Measurements from ENCODE around the gene SLC7A9.

Gene SLC7A9

DNA sequence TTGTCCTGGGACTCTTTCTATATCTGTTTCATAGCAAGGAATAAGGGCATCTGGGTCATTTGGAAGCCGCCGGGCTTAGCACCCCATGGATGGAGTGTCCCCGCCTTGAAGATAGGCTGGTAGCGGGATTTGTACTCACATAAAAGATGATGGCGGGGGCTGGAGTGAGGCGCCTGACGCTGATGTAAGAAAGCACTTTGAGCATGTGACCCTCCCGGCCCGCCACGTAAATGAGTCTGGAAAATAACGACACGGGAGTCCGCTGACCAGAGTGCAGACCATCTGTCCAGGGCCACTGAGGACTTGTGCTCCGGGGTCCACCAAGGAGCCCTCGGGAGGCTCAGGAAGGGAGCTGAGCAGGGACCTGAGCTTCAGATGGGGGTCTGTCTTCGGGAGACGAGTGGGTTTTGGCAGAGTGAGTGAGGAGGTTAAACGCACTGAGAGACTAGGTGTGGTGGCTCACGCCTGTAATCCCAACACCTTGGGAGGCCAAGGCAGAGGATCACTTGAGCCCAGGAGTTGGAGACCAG is 25.8 kb downstream of the SLC7A9 start:
- TF ChIP-seq FOXP2 (optimal IDR thresholded peaks at IDR 0.05; ENCODE audit: borderline replicate concordance, extremely low read depth, extremely low read length, insufficient read depth), result no peak
- no peak for TF ChIP-seq SIN3A (IDR thresholded peaks at IDR 0.05; ENCODE audit: borderline replicate concordance, insufficient read depth, low read length)
- no peak for TF ChIP-seq POLR2AphosphoS5 (IDR thresholded peaks at IDR 0.05; ENCODE audit: low read depth, low read length)
- TF ChIP-seq TAF1 (IDR thresholded peaks at IDR 0.05; ENCODE audit: borderline replicate concordance, insufficient read depth, low read length), result no peak
- TF ChIP-seq, protein P1, sequence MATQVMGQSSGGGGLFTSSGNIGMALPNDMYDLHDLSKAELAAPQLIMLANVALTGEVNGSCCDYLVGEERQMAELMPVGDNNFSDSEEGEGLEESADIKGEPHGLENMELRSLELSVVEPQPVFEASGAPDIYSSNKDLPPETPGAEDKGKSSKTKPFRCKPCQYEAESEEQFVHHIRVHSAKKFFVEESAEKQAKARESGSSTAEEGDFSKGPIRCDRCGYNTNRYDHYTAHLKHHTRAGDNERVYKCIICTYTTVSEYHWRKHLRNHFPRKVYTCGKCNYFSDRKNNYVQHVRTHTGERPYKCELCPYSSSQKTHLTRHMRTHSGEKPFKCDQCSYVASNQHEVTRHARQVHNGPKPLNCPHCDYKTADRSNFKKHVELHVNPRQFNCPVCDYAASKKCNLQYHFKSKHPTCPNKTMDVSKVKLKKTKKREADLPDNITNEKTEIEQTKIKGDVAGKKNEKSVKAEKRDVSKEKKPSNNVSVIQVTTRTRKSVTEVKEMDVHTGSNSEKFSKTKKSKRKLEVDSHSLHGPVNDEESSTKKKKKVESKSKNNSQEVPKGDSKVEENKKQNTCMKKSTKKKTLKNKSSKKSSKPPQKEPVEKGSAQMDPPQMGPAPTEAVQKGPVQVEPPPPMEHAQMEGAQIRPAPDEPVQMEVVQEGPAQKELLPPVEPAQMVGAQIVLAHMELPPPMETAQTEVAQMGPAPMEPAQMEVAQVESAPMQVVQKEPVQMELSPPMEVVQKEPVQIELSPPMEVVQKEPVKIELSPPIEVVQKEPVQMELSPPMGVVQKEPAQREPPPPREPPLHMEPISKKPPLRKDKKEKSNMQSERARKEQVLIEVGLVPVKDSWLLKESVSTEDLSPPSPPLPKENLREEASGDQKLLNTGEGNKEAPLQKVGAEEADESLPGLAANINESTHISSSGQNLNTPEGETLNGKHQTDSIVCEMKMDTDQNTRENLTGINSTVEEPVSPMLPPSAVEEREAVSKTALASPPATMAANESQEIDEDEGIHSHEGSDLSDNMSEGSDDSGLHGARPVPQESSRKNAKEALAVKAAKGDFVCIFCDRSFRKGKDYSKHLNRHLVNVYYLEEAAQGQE (IDR thresholded peaks at IDR 0.05; ENCODE audit: insufficient read depth in 1 of 2, low read depth in 2 of 2, low read length in 2 of 2), result no peak

DNA sequence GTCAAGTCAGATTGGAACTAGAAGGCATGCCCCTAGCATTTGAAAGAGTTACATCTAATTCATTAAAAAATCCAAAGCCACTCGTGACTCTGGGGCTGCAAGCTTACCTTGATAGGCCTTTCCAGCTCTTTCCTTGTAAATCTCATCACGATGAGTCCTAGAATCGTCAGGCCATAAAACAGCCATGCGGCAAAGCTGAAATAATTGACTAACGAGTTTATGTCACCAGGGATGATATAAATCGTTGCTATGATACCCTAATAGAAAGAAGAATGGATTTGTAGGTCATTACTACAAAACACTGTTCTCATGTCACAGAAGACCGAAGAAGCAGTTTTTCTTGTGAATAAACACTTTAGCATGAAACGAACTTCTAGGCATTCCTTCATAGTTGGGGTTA is 27.5 kb downstream of the SLC7A9 start:
- no peak for TF ChIP-seq POLR2AphosphoS5 (IDR thresholded peaks at IDR 0.05; ENCODE audit: low read depth, low read length)
- no peak for TF ChIP-seq SIN3A (IDR thresholded peaks at IDR 0.05; ENCODE audit: borderline replicate concordance, insufficient read depth, low read length)

DNA sequence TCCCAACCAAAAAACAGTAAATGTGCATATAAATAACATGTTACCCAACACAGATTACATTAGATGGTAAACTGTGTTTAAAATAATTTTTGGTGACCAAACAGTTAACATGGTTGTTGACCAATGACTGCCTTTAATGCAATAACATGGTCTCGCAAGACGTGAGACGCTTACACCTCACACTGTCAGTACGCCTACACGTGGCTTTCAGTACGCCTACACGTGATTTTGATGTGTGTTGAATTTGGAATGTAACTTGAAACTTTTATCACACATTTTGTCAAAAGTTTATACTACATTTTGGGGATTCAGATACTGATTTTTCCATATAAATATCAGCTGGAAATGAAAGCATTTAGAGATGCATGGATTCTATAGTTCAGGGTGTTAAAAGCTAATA is 32.0 kb downstream of the SLC7A9 start:
- TF ChIP-seq FOXP2 (optimal IDR thresholded peaks at IDR 0.05; ENCODE audit: borderline replicate concordance, extremely low read depth, extremely low read length, insufficient read depth) (no peak), SIN3A (IDR thresholded peaks at IDR 0.05; ENCODE audit: borderline replicate concordance, insufficient read depth, low read length) (no peak), TAF1 (IDR thresholded peaks at IDR 0.05; ENCODE audit: borderline replicate concordance, insufficient read depth, low read length) (no peak), POLR2AphosphoS5 (IDR thresholded peaks at IDR 0.05; ENCODE audit: low read depth, low read length) (no peak)
- TF ChIP-seq, protein P1 (IDR thresholded peaks at IDR 0.05; ENCODE audit: insufficient read depth in 1 of 2, low read depth in 2 of 2, low read length in 2 of 2), result no peak

DNA sequence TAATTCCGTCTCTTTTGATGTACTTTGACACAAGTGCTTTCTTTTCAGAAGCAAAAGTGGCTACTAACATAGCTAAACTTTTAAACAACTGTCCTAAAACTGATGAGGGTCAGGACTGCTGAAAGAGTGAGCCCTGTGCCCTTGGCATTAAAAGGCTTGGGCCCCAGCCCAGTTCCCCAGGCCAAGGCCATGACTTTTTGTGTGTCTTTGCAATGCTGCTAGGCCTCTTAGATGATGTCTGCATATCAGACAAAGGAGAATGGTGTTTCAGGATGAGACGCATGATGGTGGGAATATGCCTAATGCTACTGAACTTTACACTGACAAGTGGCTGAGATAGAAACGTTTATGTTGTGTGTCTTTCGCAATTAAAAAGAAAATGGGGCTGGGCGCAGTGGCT is 38.0 kb downstream of the SLC7A9 start:
- TF ChIP-seq TAF1 (IDR thresholded peaks at IDR 0.05; ENCODE audit: borderline replicate concordance, insufficient read depth, low read length), result no peak
- no peak for TF ChIP-seq POLR2AphosphoS5 (IDR thresholded peaks at IDR 0.05; ENCODE audit: low read depth, low read length)
- no peak for TF ChIP-seq SIN3A (IDR thresholded peaks at IDR 0.05; ENCODE audit: borderline replicate concordance, insufficient read depth, low read length)
- TF ChIP-seq, protein P1 (IDR thresholded peaks at IDR 0.05; ENCODE audit: insufficient read depth in 1 of 2, low read depth in 2 of 2, low read length in 2 of 2), result no peak
- TF ChIP-seq FOXP2 (optimal IDR thresholded peaks at IDR 0.05; ENCODE audit: borderline replicate concordance, extremely low read depth, extremely low read length, insufficient read depth), result no peak

DNA sequence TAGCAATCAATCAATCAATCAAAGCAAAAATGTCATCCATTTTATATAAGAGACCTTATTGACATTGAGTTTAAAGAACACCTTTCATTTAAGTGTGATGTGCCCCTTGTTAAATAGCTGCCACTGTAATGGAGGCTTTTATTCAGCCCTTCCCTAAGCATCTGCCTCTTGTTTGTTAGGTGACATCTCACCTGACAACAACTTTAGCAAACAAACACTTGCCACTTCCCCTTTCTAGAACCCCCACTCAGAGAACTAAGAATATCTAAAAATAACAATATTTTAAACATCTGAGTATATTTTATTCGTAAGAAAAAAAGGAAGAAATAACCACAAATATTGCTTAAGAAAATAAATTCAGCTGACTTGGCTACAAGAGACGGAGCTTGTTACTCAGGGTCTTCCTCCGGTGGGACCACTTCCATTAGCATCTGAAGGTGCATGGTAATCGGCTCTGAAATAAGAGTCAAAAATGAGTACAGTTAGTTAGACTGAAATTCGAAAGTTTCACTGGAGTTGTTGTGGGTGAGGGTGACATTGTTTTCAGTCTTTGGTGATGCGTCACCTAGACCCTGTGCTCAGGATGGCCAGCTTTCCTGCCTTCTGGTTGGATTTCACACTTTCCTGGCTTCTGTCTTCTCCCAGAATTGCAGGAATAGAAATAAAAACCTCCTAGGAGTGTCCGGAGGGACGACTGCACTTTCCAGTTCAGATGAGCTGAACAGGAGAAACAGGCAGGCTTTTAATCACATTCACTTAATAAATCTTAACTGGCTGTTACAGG is 39.1 kb downstream of the SLC7A9 start:
- TF ChIP-seq FOXP2 (optimal IDR thresholded peaks at IDR 0.05; ENCODE audit: borderline replicate concordance, extremely low read depth, extremely low read length, insufficient read depth) (no peak), TAF1 (IDR thresholded peaks at IDR 0.05; ENCODE audit: borderline replicate concordance, insufficient read depth, low read length) (no peak), SIN3A (IDR thresholded peaks at IDR 0.05; ENCODE audit: borderline replicate concordance, insufficient read depth, low read length) (no peak), POLR2AphosphoS5 (IDR thresholded peaks at IDR 0.05; ENCODE audit: low read depth, low read length) (no peak)
- TF ChIP-seq, protein P1 (IDR thresholded peaks at IDR 0.05; ENCODE audit: insufficient read depth in 1 of 2, low read depth in 2 of 2, low read length in 2 of 2), result no peak
